ENCODE measurements around the gene HINFP.
"Not testable (repeated sequence)": the region's sequence is repeated elsewhere in the genome, so short reads cannot be mapped to it uniquely, and the experiment has no call there.

The HINFP gene

DNA sequence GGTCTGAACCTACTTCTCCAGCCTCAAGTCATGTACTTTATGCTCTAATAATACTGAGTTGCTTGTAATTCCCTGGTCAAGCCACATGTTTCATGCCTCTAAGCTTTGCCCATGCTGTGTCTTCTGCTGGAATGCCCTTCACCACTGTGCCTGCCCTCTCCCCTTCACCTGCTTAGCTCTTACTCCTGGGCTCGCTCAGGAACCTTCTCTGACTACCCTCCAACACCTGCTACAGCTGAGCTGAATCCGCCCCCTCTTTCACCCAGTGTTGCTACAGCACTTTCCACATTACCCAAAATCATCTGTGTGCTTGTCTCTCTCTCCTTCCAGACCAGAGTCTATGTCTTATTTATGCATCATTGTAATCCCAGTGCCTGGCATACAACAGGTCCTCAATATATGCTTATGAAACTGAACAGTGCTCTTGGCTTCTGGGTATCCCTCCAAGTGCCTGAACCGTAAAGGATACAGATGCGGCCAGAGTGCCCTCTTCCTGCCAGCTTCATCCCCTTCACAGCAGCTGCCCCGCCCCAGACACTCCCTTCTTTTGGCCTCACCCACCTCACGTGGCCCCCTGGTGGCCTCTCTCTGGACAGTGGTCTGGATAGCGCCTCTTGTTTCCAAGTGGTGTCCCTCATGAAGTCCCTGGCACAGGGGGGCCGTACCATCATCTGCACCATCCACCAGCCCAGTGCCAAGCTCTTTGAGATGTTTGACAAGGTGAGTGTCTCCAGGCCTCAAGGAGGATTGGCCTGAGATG lies 34.5 kb downstream of the HINFP start:
- no peak for DNase-seq (ENCODE audit: low spot score)

DNA sequence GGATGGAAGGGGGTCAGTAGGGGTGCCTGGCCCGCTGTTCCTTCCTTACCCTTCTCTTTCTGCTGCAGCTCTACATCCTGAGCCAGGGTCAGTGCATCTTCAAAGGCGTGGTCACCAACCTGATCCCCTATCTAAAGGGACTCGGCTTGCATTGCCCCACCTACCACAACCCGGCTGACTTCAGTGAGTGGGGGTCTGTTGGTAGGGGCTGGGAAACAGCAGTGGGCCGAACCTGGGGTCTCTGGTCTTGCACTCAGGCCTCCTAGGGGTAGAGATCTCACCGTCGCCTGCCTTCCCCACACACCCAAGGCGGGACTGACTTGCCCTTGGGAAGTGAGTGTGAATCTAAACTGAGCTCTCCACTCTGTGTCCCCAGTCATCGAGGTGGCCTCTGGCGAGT lies 35.1 kb downstream of the HINFP start:
- no peak for DNase-seq (ENCODE audit: low spot score)

DNA sequence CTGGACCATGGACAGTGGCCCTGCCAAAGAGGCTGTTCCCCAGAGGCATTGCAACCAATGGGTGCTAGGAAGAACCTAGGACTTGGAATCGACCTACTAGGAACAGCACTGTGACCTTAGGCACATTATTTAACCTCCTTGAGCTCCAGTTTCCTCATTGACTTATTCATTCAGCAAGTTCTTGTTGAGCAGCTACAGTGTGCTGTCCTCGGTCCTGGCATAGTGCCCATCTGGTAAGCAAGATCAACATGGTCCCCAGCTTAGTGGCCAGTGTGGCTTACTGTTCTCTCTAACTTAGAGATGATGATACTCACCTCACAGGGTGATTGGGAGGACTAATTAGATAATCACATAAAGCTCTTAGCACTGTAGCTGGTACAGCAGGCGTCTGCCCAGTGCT lies 35.7 kb downstream of the HINFP start:
- DNase-seq (ENCODE audit: low spot score), result no peak

DNA sequence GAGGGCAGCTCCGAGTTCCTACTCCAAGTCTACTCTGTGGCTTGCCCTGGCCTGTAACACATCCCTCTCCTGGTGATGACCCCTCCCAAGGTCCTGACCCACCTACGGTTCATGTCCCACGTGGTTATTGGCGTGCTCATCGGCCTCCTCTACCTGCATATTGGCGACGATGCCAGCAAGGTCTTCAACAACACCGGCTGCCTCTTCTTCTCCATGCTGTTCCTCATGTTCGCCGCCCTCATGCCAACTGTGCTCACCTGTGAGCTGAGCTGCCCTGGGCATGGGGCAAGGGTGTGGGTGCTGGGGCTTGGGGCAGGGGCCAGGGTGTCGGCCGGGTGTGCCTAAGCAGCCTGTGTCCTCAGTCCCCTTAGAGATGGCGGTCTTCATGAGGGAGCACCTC lies 37.1 kb downstream of the HINFP start:
- DNase-seq (ENCODE audit: low spot score), result no peak

DNA sequence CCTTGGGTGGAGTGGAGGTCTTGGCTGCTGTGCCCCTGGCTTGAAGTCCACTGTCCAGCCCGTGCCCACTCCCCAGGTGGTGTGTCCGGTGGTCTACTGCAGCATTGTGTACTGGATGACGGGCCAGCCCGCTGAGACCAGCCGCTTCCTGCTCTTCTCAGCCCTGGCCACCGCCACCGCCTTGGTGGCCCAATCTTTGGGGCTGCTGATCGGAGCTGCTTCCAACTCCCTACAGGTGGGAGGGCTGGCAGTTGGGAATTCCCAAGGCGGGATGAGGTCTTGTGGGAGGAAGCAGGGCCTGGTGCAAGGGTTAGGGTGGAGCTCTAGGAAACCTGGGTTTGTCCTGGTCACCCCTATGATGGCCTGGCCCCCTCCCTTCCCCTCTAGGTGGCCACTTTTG lies 38.8 kb downstream of the HINFP start:
- DNase-seq (ENCODE audit: low spot score), result no peak

DNA sequence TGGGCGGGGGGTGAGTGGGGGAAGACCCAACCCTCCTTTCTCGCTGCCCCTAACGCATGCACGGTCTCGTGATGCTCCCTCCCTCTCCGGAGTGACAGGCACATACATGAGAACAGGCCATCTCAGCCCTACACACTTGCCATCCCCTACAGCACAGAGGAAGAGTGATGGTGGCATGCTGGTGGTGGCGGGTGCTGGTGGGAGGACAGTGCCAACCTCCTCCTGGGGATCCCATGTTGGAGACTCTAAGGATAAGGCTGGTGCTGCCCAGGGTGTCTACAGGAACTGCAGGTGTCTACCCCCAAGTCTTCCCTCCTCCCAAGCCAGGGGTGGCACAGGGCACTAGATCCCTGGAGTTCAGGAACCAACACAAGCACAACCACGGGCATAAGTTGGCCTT lies 40.5 kb downstream of the HINFP start:
- DNase-seq (ENCODE audit: low spot score), result no peak

- DNase-seq (ENCODE audit: low spot score), result peak; percentile 99
These were observed 45.1 kb downstream of the HINFP start for GRCh38 chr11:119166368-119167076.

DNA sequence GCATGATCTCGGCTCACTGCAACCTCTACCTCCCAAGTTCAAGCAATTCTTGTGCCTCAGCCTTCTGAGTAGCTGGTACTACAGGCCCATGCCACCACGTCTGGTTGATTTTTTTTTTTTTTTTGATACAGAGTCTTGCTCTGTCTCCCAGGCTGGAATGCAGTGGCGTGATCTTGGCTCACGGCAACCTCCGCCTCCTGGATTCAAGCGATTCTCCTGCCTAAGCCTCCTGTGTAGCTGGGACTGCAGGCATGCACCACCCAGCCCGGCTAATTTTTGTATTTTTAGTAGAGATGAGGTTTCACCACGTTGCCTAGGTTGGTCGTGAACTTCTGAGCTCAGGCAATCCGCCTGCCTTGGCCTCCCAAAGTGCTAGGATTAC lies 45.7 kb downstream of the HINFP start:
- DNase-seq (ENCODE audit: low spot score), result peak; percentile 29

DNA sequence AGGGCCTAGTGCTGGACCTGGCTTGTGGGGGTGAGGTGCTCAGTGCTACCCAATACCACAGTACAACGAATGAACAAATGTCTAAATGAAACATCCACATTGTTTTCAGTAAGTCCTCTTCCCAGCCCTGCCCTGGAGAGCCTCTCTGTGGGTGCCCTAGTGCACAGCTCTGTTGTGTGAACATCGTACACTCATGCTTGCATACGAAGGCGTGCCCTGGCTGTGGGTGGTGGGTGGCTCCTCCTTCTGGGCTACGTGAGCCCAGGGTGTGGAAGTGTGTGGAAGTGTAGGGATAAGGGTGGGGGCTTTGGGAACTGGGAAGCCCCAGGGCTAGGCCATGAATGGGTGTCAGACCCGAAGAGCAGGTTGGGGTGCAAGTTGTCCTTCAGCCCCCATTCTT lies 46.6 kb downstream of the HINFP start:
- DNase-seq (ENCODE audit: low spot score), result peak; percentile 35

- peak; percentile 90 for DNase-seq (ENCODE audit: low spot score)
These were observed 47.3 kb downstream of the HINFP start, which contains the start of gene NLRX1 for GRCh38 chr11:119168471-119169281. NLRX1 (plus strand) TSS chr11:119168725; CDS start chr11:119171404, 2,679 bp downstream.

DNA sequence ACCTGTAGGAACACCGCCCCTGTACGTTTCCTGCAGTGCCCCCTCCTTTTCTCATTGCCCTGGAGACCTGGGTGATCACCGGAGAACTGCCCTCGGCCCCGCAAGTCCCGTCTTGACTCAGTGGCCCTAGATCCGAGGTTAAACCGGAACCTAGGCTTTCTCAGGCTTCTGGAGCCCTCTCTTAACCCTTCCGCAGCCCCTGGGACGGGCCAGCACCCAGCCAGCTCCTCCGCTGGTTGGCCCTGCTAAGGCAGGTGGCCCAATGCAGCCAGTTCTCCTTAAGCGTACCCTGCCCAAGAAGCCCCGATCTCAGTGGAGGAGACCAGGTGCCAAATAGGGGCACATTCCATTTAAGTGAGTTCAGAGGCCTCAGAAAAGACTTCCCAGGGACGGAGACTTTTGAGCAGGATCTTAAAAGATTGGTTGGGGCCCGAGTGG lies 47.9 kb downstream of the HINFP start:
- DNase-seq (ENCODE audit: low spot score), result peak; percentile 89

DNA sequence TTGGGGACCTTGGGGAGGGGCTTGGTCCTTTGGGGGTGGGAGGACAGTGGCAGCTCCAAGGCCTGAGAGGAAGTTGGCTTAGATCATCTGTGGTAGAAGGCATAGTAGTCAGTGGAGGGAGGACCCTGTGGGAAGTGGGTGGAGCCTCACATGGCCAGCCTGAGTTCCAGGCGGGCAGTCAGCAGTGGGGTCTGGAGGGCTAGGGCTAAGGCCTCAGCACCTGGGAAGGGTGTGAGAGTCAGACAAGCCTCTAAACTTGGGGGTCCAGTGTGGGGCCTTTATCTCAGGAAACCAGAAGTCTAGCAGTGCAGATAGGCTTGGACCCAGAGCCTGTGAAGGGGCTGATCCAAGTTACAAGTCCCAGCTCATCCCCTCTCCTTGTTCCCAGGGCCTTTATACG lies 51.1 kb downstream of the HINFP start:
- no peak for DNase-seq (ENCODE audit: low spot score)

GRCh38 chr11:119173453-119173852 lies 52.1 kb downstream of the HINFP start:
- DNase-seq (ENCODE audit: low spot score), result no peak

DNA sequence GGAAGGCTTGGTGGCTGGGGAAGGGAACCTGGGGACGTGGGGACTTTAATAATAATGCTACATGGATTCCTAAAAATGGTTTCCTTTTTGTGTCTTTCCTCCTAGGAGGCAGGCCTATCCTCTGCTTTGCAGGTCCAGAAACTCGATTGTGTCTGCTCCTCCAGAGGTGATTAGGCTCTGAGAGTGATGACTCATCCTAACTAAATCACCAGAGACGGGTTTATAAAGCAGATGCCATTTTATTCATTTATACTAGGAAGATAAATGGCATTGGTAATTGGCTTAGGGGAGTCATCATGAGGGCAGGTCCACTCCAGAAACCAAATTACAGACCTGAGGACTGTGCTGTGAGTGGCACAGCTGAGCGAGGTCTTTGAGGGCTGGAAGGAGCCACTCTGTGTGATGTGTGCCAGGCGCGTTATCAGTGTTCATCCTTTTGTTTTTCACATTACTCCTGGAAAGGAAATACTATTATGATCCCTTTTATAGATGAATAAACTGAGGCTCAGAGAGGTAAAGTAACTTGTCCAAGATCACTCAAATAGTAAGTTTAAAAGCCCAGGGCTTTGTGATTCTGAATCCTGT lies 54.2 kb downstream of the HINFP start:
- peak; percentile 29 for DNase-seq (ENCODE audit: low spot score)

- DNase-seq (ENCODE audit: low spot score), result no peak
These were observed 56.8 kb downstream of the HINFP start for GRCh38 chr11:119178166-119178680.

- no peak for DNase-seq (ENCODE audit: low spot score)
These were observed 58.0 kb downstream of the HINFP start for GRCh38 chr11:119179342-119179741.

- peak; percentile 17 for DNase-seq (ENCODE audit: low spot score)
These were observed 58.6 kb downstream of the HINFP start for GRCh38 chr11:119179983-119180382.

DNA sequence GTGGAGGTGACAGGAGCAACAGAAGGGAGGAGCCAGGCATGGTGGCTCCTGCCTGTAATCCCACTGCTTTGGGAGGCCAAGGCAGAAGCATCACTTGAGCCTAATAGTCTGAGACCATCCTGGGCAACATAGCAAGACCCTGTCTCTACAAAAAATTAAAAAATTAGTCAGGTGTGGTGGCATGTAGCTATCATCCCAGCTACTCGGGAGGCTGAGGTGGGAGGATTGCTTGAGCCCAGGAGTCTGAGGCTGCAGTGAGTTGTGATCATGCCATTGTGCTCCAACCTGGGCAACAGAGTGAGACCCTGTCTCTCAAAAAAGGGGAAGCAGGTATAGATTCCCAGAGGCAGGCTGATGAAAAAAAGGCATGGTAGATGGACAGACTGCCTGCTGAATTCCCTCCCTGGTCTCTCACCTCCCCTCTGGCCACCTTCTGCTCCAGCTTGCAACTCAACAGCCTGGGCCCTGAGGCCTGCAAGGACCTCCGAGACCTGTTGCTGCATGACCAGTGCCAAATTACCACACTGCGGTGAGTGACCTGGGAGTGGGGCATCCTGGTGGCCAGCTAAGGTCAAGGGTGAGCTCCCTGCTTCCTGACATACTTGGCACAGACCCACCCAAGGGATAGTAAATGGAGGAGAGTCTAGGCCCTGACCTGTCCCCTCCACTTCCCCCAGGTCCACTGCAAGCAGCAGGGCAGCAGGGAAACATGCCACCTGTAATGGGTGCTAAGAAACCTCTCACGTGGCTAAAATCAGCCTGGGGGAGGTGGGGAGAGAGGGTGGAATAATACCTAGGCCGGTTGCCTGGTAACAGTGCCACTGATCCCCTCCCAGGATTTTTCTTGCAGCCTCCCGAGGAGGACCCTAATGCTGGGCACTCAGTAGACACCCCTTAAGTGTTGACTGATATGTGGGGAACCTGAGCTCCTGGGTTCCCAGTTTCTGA lies 59.6 kb downstream of the HINFP start:
- DNase-seq (ENCODE audit: low spot score), result no peak

DNA sequence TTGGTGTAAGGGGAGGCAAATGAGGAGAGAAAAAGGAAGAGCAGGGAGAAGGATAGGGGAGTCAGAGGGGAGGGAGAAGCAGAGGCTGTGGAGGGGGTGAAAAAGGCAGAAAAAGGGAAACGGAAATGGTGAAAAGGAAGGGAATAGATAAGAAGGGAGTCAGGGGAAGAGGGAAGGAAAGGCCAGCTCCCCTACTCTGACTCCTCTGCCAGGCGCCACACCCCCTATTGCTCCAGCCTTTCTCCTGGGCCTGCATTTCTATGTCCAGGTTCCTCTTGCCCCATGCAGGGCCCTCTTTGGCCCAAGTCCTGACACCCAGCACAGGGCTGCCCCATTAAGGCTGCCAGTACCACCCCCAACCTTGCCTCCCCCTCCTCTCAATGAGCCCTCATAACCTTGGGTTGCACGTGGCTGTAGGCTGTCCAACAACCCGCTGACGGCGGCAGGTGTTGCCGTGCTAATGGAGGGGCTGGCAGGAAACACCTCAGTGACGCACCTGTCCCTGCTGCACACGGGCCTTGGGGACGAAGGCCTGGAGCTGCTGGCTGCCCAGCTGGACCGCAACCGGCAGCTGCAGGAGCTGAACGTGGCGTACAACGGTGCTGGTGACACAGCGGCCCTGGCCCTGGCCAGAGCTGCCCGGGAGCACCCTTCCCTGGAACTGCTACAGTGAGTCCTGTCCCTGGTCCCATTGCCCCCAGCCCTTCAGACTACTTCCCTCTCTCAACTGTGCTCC lies 60.5 kb downstream of the HINFP start:
- no peak for DNase-seq (ENCODE audit: low spot score)

DNA sequence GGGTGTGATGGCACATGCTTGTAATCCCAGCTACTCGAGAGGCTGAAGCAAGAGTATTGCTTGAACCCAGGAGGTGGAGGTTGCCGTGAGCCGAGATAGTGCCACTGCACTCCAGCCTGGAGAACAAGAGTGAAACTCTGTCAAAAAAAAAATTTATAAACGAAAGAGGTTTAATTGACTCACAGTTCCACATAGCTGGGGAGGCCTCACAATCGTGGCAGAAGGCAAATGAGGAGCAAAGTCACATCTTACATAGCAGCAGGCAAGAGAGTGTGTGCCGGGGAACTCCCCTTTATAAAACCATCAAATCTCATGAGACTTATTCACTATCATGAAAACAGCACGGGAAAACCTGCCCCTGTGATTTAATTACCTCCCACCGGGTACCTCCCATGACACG lies 63.0 kb downstream of the HINFP start:
- DNase-seq (ENCODE audit: low spot score), result not testable (repeated sequence)

All from kidney tubule cell (primary cell).